BE2C (cell line): ENCODE results near the gene KCNQ2.

ENCODE experiments used
- DNase-seq: peaks from one replicate; pipeline ENCODE4 v3.0.0-alpha.2; 2020
- H3K27me3 ChIP-seq: fragments of 250-450 bp; sonication (Bioruptor Pico); 2 replicates; pipeline ENCODE4 v1.5.1; 2020; ENCODE audit warnings: mild to moderate bottlenecking
- H3K36me3 ChIP-seq: fragments of 250-450 bp; sonication (Bioruptor Pico); 2 replicates; pipeline ENCODE4 v1.5.1; 2020; ENCODE audit warnings: mild to moderate bottlenecking
- H3K4me1 ChIP-seq: fragments of 250-450 bp; sonication (Bioruptor Pico); 2 replicates; pipeline ENCODE4 v1.5.1; 2020
- H3K4me3 ChIP-seq: 2 replicates; pipeline ENCODE4 v1.5.1; 2011; ENCODE audit warnings: low read depth, low read length
- H3K9me3 ChIP-seq: fragments of 250-450 bp; sonication (Bioruptor Pico); 2 replicates; pipeline ENCODE4 v1.5.1; 2020
- CTCF ChIP-seq: IDR thresholded peaks from 2 replicates; pipeline ENCODE4 v1.5.1; 2012; ENCODE audit warnings: mild to moderate bottlenecking, low read depth, low read length

Gene KCNQ2

GRCh38 chr20:63378626-63379025 is 93.8 kb downstream of the KCNQ2 start:
- Histone ChIP-seq H3K4me3 (no peak overlapping the region), H3K27me3 (peaks cover 4% of the 10 kb centered on the region), H3K4me1 (no peaks in the 10 kb centered on the region), H3K36me3 (no peaks in the 10 kb centered on the region), H3K9me3 (no peaks in the 10 kb centered on the region)
- DNase-seq, result no peak
- no peak for TF ChIP-seq CTCF

- no peak overlapping the region for H3K4me3 ChIP-seq
Measured at GRCh38 chr20:63377951-63378381, 94.5 kb downstream of the KCNQ2 start.

GRCh38 chr20:63377256-63377941 is 95.1 kb downstream of the KCNQ2 start:
- H3K9me3 ChIP-seq, result no peaks in the 10 kb centered on the region
- H3K4me3 ChIP-seq, result no peak overlapping the region
- no peak for TF ChIP-seq CTCF
- no peaks in the 10 kb centered on the region for H3K4me1 ChIP-seq
- H3K36me3 ChIP-seq, result no peaks in the 10 kb centered on the region
- DNase-seq, result no peak
- peaks cover 9% of the 10 kb centered on the region for H3K27me3 ChIP-seq

More at GRCh38 chr20:63377951-63378381, 94.5 kb downstream of the KCNQ2 start:
- DNase-seq, result no peak
- Histone ChIP-seq H3K36me3 (no peaks in the 10 kb centered on the region), H3K4me1 (no peaks in the 10 kb centered on the region), H3K9me3 (no peaks in the 10 kb centered on the region), H3K27me3 (peaks cover 7% of the 10 kb centered on the region)
- no peak for TF ChIP-seq CTCF

- Histone ChIP-seq H3K9me3 (no peaks in the 10 kb centered on the region), H3K36me3 (no peaks in the 10 kb centered on the region), H3K4me1 (no peaks in the 10 kb centered on the region), H3K27me3 (peaks cover 9% of the 10 kb centered on the region), H3K4me3 (no peak overlapping the region)
- no peak for DNase-seq
- no peak for TF ChIP-seq CTCF
Measured at GRCh38 chr20:63376283-63377250, 95.9 kb downstream of the KCNQ2 start.

GRCh38 chr20:63375438-63375837 is 97.0 kb downstream of the KCNQ2 start:
- Histone ChIP-seq H3K4me3 (no peak overlapping the region), H3K36me3 (no peaks in the 10 kb centered on the region), H3K9me3 (no peaks in the 10 kb centered on the region), H3K27me3 (peaks cover 9% of the 10 kb centered on the region), H3K4me1 (no peaks in the 10 kb centered on the region)
- DNase-seq, result no peak
- no peak for TF ChIP-seq CTCF
